Spleen (tissue), 7 donors: ENCODE data around the gene UNC5A.

ENCODE experiments used
- CTCF ChIP-seq, 11 experiments: fragments of 200-600 bp in 7 of 11; fragments of 450-650 bp in 4 of 11; sonication (generic) in 4 of 11; IDR thresholded peaks in 8 of 11; conservative IDR thresholded peaks in 3 of 11; 1 replicate in 7 of 11; 2 replicates in 4 of 11; pipeline versions ENCODE4 v1.4.0 to v1.8.0; 2016 to 2021; ENCODE audit warnings: antibody characterized with exemption in 11 of 11, inconsistent platforms in 4 of 11, mild to moderate bottlenecking in 1 of 11
- POLR2AphosphoS5 ChIP-seq, 3 donors: sonication (generic); formaldehyde crosslinking; IDR thresholded peaks; one replicate each; pipeline ENCODE4 v1.5.1; 2017; ENCODE audit warnings: antibody characterized with exemption in 3 of 3
- donor health status: DM: no; HTN: no; CAD: no; lungs with moderate emphysema.
- donor health status: DM: no; HTN: no; CAD: no.
- donor health status: DM: no; HTN: no; CAD: no.

- TF ChIP-seq POLR2AphosphoS5 (IDR thresholded peaks at IDR 0.05) (no peak), CTCF (IDR thresholded peaks at IDR 0.05 in 8 of 11, conservative IDR thresholded peaks at IDR 0.05 in 3 of 11) (no peak)
These were observed 41.7 kb downstream of the UNC5A start for GRCh38 chr5:176851871-176852658.
